Measurements from ENCODE around the gene WDR59.

WDR59 gene

GRCh38 chr16:75002474-75002873 lies 17.6 kb upstream of the WDR59 start:
- no peak for TF ChIP-seq CTCF (IDR thresholded peaks at IDR 0.05; ENCODE audit: control extremely low read depth, extremely low read depth, low read depth, missing control alignments)
- POLR2A ChIA-PET: no interaction called here
- no peak for DNase-seq (ENCODE audit: extremely low spot score)
- CTCF ChIA-PET: interaction anchor here (0.7 to 2.3 kb wide), 3 partner anchors 10 to 109 kb away, joined by 3 to 8 read pairs (median 4); no protein-coding TSS in a partner anchor

- DNase-seq (ENCODE audit: extremely low spot score): no peak
- ChIA-PET CTCF (interaction anchor here (1.3 to 5.8 kb wide), 3 partner anchors 62 to 111 kb away, joined by 3 to 108 read pairs (median 8); no protein-coding TSS in a partner anchor), POLR2A (no interaction called here)
- no peak for TF ChIP-seq CTCF (IDR thresholded peaks at IDR 0.05; ENCODE audit: control extremely low read depth, extremely low read depth, low read depth, missing control alignments)
Observed at GRCh38 chr16:75000481-75001081, 15.7 kb upstream of the WDR59 start.

- ChIA-PET POLR2A (no interaction called here), CTCF (interaction anchor here (1.7 to 6.1 kb wide), 10 partner anchors 7 to 111 kb away, joined by 4 to 108 read pairs (median 10); partner anchors contain the start of gene WDR59)
- TF ChIP-seq CTCF (IDR thresholded peaks at IDR 0.05; ENCODE audit: control extremely low read depth, extremely low read depth, low read depth, missing control alignments): no peak
- peak; percentile 51 for DNase-seq (ENCODE audit: extremely low spot score)
Observed at GRCh38 chr16:74999609-75000480, 14.9 kb upstream of the WDR59 start.

GRCh38 chr16:74999219-74999608 lies 14.3 kb upstream of the WDR59 start:
- POLR2A ChIA-PET: no interaction called here
- TF ChIP-seq CTCF (IDR thresholded peaks at IDR 0.05; ENCODE audit: control extremely low read depth, extremely low read depth, low read depth, missing control alignments): no peak
- DNase-seq (ENCODE audit: extremely low spot score): peak; percentile 52
- CTCF ChIA-PET: interaction anchor here (1.3 to 6.1 kb wide), 11 partner anchors 8 to 111 kb away, joined by 4 to 108 read pairs (median 9); partner anchors contain the start of gene WDR59

GRCh38 chr16:74998481-74999218 lies 13.7 kb upstream of the WDR59 start, which contains the start of gene ZNRF1:
TSS of gene ZNRF1 (plus strand) at chr16:74999024. CDS start at chr16:74999672, 648 bp downstream.
- peak; percentile 94 for DNase-seq (ENCODE audit: extremely low spot score)
- ChIA-PET CTCF (interaction anchor here (0.6 to 6.1 kb wide), 24 partner anchors 8 to 201 kb away, joined by 3 to 108 read pairs (median 5); partner anchors contain the start of genes LDHD and WDR59), POLR2A (interaction anchor here (1.0 kb wide), 1 partner anchor 113 kb away, joined by 3 read pairs; no protein-coding TSS in a partner anchor)
- peak; percentile 53 for TF ChIP-seq CTCF (IDR thresholded peaks at IDR 0.05; ENCODE audit: control extremely low read depth, extremely low read depth, low read depth, missing control alignments)

- ChIA-PET POLR2A (no interaction called here), CTCF (interaction anchor here (1.0 to 6.1 kb wide), 4 partner anchors 11 to 114 kb away, joined by 3 to 108 read pairs (median 42); partner anchors contain the start of gene WDR59)
- TF ChIP-seq CTCF (IDR thresholded peaks at IDR 0.05; ENCODE audit: control extremely low read depth, extremely low read depth, low read depth, missing control alignments): no peak
Observed at GRCh38 chr16:74997042-74997491, 12.1 kb upstream of the WDR59 start.

More at GRCh38 chr16:74997042-74997491, 12.1 kb upstream of the WDR59 start:
- no peak for DNase-seq (ENCODE audit: extremely low spot score)

All from GM10248 (cell line).